GM18519 (cell line): ENCODE measurements around the gene SAMD4A.

Source experiments
- ATAC-seq: cut with Tn5 transposase; IDR thresholded peaks from one replicate; pipeline ENCODE4 v1.9.1; 2021; ENCODE audit warnings: mild to moderate bottlenecking, moderate library complexity; ENCODE audit not compliant: unreplicated experiment, low FRiP score

SAMD4A gene, protein sequence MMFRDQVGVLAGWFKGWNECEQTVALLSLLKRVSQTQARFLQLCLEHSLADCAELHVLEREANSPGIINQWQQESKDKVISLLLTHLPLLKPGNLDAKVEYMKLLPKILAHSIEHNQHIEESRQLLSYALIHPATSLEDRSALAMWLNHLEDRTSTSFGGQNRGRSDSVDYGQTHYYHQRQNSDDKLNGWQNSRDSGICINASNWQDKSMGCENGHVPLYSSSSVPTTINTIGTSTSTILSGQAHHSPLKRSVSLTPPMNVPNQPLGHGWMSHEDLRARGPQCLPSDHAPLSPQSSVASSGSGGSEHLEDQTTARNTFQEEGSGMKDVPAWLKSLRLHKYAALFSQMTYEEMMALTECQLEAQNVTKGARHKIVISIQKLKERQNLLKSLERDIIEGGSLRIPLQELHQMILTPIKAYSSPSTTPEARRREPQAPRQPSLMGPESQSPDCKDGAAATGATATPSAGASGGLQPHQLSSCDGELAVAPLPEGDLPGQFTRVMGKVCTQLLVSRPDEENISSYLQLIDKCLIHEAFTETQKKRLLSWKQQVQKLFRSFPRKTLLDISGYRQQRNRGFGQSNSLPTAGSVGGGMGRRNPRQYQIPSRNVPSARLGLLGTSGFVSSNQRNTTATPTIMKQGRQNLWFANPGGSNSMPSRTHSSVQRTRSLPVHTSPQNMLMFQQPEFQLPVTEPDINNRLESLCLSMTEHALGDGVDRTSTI

DNA sequence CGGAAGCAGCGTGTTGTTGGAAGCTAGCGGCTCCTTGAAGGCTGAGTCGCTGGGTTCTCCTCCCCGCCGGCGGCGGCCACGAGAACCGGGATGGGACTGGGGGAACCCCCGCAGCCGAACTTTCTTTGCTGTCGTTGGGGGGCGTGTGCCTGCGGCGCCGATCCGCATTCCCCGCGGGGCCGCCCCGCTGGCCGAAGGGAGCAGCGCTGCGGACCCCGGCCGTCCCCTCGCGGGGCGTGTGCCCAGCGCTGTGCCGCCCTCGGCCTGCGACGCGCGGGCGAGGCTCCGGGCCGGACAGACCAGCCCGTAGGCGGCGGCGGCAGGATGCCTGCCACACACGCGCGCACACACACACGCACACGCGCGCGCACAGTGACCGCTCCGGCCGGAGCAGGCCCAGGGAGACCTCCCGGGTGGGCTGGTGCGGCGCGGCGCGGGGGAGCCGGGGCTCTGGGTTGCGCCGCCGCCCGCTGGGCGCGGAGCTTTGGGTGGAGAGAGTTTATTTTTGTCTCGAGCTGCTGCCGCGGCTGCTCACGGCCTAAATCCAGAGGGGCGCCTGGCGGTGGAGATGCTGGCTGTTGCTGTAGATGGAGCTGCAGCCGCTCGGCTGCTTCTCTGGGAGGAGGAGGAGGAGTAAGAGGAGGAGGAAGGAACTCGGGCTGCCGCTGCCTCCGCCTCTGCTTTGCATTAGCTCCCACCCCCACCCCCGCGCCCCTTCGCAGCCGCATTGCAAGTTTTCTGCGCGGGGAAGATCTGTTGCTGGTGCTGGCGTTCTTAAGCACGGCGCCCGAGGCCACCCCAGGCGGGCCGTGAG is at the start of gene SAMD4A:
Gene SAMD4A, plus strand, starts transcription at position 719 of the 814 bp plus-strand sequence. CDS start 789 bp downstream, outside the sequence.
- peak; percentile 26 for ATAC-seq

- no peak for ATAC-seq
Measured at GRCh38 chr14:54524410-54524809, 42.5 kb upstream of the SAMD4A start.

DNA sequence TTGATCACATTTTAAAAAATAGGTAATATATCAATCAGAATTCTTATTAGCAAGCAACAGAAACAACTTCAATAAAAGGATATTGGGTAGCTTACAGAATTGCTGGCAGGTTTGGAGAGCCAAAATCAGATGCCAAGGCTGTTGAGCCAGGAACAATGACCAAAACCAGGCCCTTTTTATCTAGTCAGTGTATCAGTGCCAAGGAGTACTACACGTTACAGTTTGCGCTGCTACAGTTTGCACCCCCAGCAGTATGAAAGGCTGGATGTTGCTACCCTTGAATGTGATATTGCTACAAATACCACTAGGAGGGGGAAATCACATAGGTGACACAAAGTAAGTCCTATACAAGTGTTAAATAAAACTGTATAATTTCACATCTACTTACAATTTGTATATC is 38.0 kb upstream of the SAMD4A start:
- ATAC-seq = no peak

DNA sequence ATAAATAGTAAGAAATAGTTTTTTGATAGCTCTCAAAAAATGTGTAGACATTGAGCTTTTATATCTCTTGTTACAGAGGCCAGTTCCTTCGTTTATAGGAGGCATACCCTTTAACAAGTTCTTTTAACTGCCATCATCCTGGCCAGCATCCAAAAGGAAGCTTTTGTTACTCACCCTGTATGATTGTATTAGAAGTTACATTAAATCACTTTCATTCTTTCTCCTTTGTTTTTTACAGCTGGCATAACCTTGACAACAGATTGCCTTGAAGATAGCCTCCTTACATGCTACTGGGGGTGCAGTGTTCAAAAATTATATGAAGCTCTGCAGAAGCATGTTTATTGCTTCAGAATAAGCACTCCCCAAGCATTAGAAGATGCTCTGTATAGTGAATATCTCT is 37.1 kb upstream of the SAMD4A start:
- no peak for ATAC-seq

- peak; percentile 96 for ATAC-seq
Measured at GRCh38 chr14:54532111-54533012, 34.6 kb upstream of the SAMD4A start.

- ATAC-seq = no peak
Measured at GRCh38 chr14:54533100-54533499, 33.8 kb upstream of the SAMD4A start.

DNA sequence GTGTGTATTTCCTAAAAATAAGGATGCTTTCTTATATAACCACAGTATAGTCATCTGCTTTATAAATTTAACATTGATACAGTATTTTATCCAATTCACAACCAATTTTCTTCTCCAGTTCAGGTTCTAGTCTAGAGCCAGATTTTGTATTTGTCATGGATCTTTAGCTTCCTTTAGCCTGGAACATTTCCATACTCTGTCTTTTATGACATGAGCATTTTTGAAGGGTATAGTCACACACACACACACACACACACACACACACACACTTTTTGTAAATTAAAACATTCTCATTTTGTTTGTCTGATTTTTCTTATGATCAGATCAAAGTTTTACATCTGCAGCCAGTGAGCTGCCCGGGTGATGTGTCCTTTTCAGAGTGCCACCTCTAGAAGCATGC is 31.8 kb upstream of the SAMD4A start:
- no peak for ATAC-seq

- ATAC-seq = no peak
Measured at GRCh38 chr14:54535646-54536045, 31.3 kb upstream of the SAMD4A start.

DNA sequence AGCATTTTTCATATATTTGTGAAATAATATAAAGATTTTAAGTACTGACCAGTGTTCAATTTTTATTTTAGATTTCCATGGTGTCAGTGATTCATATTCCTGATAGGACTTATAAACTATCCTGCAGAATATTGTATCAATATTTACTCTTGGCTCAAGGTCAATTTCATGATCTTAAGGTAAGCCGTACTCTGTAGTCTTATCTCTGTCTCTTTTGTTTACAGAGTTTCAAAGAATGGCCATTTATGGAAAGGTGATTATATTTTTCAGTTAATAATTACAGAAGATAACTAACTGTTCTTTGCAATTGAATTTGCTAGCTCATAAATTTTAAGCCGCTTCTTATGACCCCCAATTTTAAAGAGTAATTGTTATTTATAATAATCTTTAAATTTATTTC is 29.3 kb upstream of the SAMD4A start:
- no peak for ATAC-seq

DNA sequence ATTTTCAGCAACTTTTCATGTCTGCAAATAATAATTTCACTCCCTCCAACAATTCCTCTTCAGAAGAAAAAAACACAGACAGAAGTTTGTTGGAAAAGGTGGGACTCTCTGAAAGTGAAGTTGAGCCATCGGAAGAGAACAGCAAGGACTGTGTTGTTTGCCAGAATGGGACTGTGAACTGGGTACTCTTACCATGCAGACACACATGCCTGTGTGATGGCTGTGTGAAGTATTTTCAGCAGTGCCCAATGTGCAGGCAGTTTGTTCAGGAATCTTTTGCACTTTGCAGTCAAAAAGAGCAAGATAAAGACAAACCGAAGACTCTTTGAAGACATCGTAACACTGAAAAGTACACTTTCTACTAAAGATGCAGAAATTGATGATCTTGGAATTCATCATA is 28.9 kb upstream of the SAMD4A start:
- no peak for ATAC-seq

DNA sequence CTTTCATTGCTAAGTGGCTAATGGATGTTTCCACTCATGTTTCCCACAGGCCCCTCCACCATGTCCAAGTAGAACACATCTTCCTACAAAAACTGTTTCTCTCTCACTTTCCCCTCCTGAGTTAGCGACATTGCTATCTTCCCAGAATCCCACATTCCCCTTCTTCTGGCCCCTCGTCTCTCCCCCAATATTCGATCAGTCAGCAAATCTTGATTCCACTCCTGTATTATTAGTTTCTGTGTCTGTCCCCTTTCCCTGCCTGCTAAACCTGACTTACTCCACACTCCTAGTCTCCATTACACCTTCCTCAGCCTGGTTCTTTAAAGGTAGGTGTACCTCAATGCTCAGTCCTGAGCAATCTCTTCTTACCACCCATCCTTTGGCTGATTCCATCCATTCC is 19.3 kb upstream of the SAMD4A start:
- no peak for ATAC-seq

GRCh38 chr14:54548491-54548890 is 18.4 kb upstream of the SAMD4A start:
- no peak for ATAC-seq

DNA sequence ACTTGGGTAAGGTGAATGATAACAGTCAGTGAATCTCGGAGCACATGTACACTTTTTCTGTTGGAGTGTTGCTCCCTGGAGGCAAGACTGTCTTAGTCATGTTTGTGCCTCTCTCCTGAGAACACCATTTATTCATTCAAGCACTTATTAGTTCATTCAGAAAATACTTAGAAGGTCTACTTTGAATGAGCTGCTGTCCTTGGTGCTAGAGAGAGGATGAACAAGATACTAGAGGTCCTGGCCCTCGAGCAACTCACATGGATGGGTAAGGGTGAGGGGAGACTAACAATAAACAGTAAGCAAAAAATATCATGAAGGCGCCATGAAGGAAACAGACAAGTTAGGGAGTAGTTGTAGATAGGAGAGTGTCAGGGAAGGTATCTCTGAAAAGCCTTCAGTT is 17.1 kb upstream of the SAMD4A start:
- no peak for ATAC-seq

- ATAC-seq = no peak
Measured at GRCh38 chr14:54550514-54550913, 16.4 kb upstream of the SAMD4A start.

DNA sequence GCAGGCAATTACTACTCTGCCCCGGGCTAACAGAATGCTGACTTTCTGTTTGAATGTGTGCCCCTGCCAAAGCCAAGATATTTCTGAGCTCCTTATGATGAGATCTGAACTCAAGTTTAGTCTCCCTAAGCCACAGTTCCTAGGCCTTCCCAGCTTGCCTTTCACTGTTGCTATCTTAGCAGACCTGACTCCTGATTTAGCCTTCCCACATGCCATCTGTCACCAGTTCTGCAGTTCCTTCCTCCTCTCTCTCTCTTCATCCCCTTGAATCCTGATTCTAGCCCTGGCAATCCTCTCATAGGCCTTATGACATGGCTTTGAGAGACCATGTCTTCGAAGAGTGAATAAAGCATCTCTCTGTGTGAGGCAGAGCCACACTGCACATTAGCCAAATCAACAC is 12.5 kb upstream of the SAMD4A start:
- no peak for ATAC-seq

- no peak for ATAC-seq
Measured at GRCh38 chr14:54555651-54556050, 11.3 kb upstream of the SAMD4A start.

GRCh38 chr14:54556535-54556934 is 10.4 kb upstream of the SAMD4A start:
- no peak for ATAC-seq

GRCh38 chr14:54562334-54562733 is 4.6 kb upstream of the SAMD4A start:
- ATAC-seq = no peak

DNA sequence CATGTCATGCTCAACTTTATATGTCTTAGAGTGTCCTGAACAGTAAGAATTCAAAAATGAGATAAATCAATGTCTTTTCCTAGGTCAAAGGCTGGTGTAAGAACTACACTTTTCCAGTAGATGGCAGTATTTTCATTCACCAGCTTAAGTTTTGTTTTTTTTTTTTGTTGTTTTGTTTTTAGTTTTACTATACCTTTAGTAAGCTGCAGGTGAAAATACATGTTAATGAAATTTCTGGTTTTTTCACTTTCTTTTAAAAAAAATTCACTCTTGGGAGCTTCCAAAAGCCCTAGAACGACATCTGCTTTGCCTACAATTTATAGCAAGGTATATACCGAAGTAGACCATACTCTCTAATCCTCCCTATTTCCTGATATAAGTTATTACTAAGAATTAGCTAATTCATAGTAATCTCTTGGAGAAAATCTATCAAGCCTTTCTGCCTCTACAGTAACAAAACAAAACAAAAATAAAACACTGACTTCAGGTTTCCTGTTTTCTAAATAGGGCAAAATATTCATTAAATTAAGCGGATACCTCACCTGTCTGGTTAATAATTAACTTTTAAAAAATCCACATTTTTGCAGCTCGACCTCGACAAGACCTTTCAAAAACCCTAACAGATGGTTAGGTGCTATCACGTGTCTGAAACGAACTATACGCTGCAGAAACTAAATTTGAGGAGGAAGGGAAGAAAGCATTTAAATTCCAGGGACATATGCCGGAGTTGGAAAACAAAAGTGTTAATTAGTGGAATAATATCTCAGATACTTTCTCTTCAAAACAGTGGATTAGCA is 2.7 kb upstream of the SAMD4A start:
- ATAC-seq = no peak
